VCaP (cell line): ENCODE data around the gene GLOD4.
"Not testable (repeated sequence)": the region's sequence is repeated elsewhere in the genome, so short reads cannot be mapped to it uniquely, and the experiment has no call there.

Experiments used
- H3K27ac ChIP-seq: fragments of 450-650 bp; 2 replicates; pipeline ENCODE4 v1.5.1; 2017
- CTCF ChIP-seq: fragments of 450-650 bp; conservative IDR thresholded peaks from 2 replicates; pipeline ENCODE4 v1.5.1; 2017; ENCODE audit warnings: mild to moderate bottlenecking, moderate library complexity

GLOD4 gene, protein sequence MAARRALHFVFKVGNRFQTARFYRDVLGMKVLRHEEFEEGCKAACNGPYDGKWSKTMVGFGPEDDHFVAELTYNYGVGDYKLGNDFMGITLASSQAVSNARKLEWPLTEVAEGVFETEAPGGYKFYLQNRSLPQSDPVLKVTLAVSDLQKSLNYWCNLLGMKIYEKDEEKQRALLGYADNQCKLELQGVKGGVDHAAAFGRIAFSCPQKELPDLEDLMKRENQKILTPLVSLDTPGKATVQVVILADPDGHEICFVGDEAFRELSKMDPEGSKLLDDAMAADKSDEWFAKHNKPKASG

DNA sequence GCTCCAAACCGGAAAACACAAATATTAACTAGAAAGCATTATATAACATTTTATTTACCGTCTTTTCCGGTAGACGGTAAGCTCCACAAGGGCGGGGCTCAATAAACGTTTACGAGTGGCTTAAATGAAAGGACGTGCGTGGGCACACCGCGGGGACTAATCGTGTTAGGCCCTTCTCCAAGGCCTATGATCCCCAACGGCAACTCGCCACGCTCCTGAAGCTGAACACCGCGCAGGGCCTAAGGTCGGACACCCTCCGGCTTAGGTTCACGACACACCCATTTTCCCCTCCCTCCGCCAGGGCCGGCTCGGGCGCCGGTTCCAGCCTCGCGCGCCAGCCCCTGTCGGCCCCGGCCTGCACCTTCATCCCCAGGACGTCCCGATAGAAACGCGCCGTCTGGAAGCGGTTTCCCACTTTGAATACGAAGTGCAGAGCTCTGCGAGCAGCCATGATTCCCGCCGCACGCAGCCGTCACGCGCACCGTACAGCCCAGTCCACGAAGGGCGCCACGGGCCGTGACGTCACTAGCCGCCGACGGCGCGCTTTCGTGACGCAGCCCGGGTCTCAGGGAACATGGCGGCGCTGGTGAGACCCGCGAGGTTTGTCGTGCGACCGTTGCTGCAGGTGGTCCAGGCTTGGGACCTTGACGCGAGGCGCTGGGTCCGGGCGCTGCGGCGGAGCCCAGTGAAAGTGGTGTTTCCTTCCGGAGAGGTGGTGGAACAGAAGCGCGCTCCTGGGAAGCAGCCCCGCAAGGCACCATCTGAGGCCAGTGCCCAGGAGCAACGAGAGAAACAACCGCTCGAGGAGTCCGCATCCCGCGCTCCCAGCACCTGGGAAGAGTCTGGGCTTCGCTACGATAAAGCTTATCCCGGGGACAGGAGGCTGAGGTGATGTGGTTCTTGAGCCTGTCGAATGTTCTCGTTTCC lies at the start of gene GLOD4, which contains the start of gene MRM3:
GLOD4 (minus strand) TSS at position 476 of the 927 bp plus-strand sequence; CDS start at position 451, 25 bp downstream.
MRM3 (plus strand) TSS at position 549 of the 927 bp plus-strand sequence; CDS start at position 575, 26 bp downstream.
- H3K27ac ChIP-seq: peak within 1 kb of the TSS; percentile 95
- TF ChIP-seq CTCF: 0 out of 2 replicates have a peak, but pooled peaks have one; percentile 9

GRCh38 chr17:830950-831349 lies 48.9 kb upstream of the GLOD4 start:
- H3K27ac ChIP-seq: no peak overlapping the region
- TF ChIP-seq CTCF: no peak

- no peak overlapping the region for H3K27ac ChIP-seq
- TF ChIP-seq CTCF: no peak
Observed at GRCh38 chr17:830381-830780, 48.3 kb upstream of the GLOD4 start.

- not testable (repeated sequence) for H3K27ac ChIP-seq
Observed at GRCh38 chr17:829614-830013, 47.5 kb upstream of the GLOD4 start.

DNA sequence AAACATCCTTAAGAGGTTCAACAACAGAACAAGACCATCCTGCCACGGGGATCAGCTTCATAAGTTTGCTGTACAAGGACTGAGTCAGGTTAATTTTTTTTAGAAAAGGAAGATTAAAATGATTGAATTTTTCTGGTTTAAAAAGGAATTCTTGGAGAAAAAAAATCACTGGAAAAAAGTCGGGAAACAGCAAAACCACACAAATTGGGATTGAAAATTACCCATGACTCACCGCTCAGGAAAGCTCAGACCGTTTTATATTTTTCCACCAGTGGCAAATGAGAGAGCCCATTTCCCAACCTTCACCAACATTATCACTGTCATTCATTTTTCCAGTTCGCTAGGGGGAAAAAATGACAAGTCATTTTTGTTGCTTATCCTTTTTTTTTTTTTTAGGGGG lies 46.7 kb upstream of the GLOD4 start:
- H3K27ac ChIP-seq: no peak overlapping the region
- TF ChIP-seq CTCF: no peak

DNA sequence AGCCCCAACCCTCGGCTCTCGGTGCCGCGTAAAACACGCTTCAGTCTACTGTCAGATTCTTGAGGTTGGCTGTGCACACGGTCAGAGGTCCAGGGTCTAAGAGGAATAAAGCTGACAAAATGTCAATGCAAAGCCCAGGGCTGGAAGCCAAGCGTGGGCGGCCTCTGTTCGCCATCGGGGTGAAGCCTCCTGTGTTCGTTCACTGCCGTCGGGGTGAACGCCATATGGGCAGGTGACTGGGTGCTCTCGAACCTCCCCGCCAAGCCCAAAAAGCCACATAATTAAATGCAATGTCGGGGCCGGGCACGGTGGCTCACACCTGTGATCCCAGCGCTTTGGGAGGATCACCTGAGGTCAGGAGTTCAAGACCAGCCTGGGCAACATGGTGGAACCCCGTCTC lies 44.7 kb upstream of the GLOD4 start:
- no peak for TF ChIP-seq CTCF

DNA sequence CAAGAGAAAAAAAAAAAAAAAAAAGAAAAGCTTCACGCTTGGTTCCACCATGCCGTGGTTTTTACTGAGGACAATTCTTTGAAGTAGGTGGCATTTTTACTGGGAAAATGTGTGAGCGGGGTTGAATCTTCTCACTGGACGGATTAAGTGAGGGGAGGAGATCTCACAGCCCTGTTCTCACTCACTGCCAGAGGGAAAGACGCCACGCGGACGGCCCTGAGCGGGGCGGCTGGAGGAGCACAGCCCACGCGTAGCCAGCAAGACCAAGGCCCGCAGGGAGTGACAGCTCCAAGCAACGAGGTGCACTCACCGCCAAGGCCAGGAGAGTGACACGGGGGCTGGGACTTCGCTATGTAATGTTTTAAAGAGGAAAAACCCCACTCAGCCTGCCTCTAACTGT lies 43.1 kb upstream of the GLOD4 start:
- no peak for TF ChIP-seq CTCF
- H3K27ac ChIP-seq: no peak overlapping the region

More for the DNA sequence above, 44.7 kb upstream of the GLOD4 start:
- H3K27ac ChIP-seq: no peak overlapping the region
